ENCODE measurements around the gene ADAMTS17.
A peak's percentile ranks its signal among the peaks of the same experiment; 100 is the strongest.
"Not testable (repeated sequence)": the region's sequence is repeated elsewhere in the genome, so short reads cannot be mapped to it uniquely, and the experiment has no call there.

ADAMTS17 gene

DNA sequence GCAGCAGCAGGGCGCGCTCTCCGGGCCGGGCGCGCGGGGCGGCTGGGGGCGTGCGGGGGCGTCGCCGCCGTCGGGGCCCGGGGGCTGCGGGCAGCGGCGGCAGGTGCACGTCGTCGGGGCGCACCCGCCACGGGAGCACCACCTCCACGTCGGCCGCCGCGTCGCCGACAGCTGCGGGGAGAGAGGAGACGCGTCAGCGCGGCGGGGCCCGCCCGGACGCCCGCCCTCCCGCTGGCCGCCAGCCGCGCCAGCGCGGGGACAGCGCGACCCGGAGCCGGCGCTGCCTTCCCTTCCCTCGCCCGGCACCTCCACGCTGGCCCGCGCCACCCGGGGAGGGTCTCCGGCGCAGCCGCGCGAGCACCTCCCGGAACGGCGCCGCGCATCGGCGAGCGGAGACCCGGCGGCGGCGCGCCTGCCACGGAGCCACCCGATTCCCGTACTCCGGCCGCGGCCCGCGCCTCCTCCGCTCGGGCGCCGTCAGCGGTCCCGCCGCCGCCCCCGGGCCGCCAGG, 481 bp downstream of the ADAMTS17 start:
- H3K4me1 ChIP-seq (ENCODE audit: insufficient read depth, low read length), result peaks cover 22% of the 10 kb centered on the region
- H2AFZ ChIP-seq (ENCODE audit: low read depth, low read length), result no peak overlapping the region
- H4K20me1 ChIP-seq (ENCODE audit: insufficient read depth, low read length), result no peaks in the 10 kb centered on the region
- H3K9ac ChIP-seq (ENCODE audit: low read depth, low read length), result no peak overlapping the region
- no peaks in the 10 kb centered on the region for H3K27me3 ChIP-seq (ENCODE audit: insufficient read depth, low read length, poor library complexity)
- peaks cover 26% of the 10 kb centered on the region for H3K79me2 ChIP-seq (ENCODE audit: insufficient read depth, low read length)
- no peak overlapping the region for H3K4me3 ChIP-seq (ENCODE audit: low read depth in 1 of 2, low read length in 2 of 2)
- TF ChIP-seq, protein P1, sequence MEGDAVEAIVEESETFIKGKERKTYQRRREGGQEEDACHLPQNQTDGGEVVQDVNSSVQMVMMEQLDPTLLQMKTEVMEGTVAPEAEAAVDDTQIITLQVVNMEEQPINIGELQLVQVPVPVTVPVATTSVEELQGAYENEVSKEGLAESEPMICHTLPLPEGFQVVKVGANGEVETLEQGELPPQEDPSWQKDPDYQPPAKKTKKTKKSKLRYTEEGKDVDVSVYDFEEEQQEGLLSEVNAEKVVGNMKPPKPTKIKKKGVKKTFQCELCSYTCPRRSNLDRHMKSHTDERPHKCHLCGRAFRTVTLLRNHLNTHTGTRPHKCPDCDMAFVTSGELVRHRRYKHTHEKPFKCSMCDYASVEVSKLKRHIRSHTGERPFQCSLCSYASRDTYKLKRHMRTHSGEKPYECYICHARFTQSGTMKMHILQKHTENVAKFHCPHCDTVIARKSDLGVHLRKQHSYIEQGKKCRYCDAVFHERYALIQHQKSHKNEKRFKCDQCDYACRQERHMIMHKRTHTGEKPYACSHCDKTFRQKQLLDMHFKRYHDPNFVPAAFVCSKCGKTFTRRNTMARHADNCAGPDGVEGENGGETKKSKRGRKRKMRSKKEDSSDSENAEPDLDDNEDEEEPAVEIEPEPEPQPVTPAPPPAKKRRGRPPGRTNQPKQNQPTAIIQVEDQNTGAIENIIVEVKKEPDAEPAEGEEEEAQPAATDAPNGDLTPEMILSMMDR (IDR thresholded peaks at IDR 0.05; ENCODE audit: borderline replicate concordance, extremely low read depth, low read length, poor library complexity, severe bottlenecking), result no peak
- no peak for TF ChIP-seq EZH2 (IDR thresholded peaks at IDR 0.05; ENCODE audit: borderline replicate concordance, low read depth, low read length, severe bottlenecking)
- H3K36me3 ChIP-seq (ENCODE audit: insufficient read depth, low read length), result peaks cover 6% of the 10 kb centered on the region
- H3K9me3 ChIP-seq (ENCODE audit: insufficient read depth, low read length, severe bottlenecking), result no peaks in the 10 kb centered on the region
- no peak overlapping the region for H3K27ac ChIP-seq (ENCODE audit: low read length)
- H3K4me2 ChIP-seq (ENCODE audit: insufficient read depth, low read length), result no peak overlapping the region
- DNase-seq (no peak), ATAC-seq (ENCODE audit: insufficient read depth, low read depth) (no peak)

DNA sequence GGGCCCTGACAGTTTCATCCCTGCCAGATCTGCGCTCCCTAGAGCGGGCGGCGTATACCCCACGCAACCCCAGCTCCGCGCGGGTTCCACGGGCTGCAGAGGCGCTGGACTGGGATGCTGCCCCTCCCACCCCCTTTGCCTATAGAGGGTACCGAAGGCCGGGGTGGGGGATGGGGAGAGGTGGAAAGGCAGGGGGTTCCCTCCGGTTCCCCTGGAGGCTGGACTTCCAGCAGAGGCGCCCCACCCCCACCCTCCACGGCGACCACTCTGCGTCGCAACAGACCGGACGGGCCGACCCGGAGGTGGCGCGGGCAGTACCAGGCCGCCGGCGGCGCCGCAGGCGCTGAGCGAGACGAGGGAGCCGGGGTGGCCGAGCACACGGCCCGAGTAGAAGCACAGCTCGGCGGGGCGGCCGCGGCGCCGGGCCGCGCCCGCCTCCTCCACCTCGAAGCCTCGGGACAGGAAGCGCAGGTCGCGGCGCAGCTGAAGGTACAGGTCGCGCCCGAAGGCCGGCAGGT, 995 bp downstream of the ADAMTS17 start:
- Histone ChIP-seq H4K20me1 (ENCODE audit: insufficient read depth, low read length) (no peaks in the 10 kb centered on the region), H3K36me3 (ENCODE audit: insufficient read depth, low read length) (peaks cover 6% of the 10 kb centered on the region), H3K79me2 (ENCODE audit: insufficient read depth, low read length) (peaks cover 31% of the 10 kb centered on the region), H3K4me1 (ENCODE audit: insufficient read depth, low read length) (peaks cover 28% of the 10 kb centered on the region), H3K4me3 (ENCODE audit: low read depth in 1 of 2, low read length in 2 of 2) (no peak overlapping the region), H3K9ac (ENCODE audit: low read depth, low read length) (no peak overlapping the region), H3K9me3 (ENCODE audit: insufficient read depth, low read length, severe bottlenecking) (no peaks in the 10 kb centered on the region), H3K27ac (ENCODE audit: low read length) (no peak overlapping the region), H3K4me2 (ENCODE audit: insufficient read depth, low read length) (no peak overlapping the region), H3K27me3 (ENCODE audit: insufficient read depth, low read length, poor library complexity) (no peaks in the 10 kb centered on the region), H2AFZ (ENCODE audit: low read depth, low read length) (no peak overlapping the region)
- DNase-seq (no peak), ATAC-seq (ENCODE audit: insufficient read depth, low read depth) (no peak)
- TF ChIP-seq, protein P1 (IDR thresholded peaks at IDR 0.05; ENCODE audit: borderline replicate concordance, extremely low read depth, low read length, poor library complexity, severe bottlenecking), result no peak
- no peak for TF ChIP-seq EZH2 (IDR thresholded peaks at IDR 0.05; ENCODE audit: borderline replicate concordance, low read depth, low read length, severe bottlenecking)

DNA sequence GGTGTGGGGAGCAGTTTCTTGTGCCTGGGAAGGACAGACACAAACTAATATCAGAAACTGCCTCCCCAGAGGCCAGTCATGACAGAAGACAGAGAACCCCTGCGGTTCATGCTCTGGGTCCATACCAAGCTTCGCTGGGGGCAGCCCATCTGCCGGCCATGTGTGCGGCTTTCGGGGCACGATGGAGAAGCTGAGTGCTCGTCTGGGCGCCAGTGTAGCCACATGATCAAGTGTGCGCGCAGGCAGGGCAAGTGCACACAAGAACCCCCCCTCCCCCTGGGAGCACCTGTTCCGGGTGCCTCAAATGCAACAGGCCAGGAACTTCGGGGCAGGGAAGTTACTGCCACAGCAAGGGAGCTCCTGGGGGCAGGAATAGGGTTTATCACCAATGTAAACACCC, 1.8 kb downstream of the ADAMTS17 start:
- H2AFZ ChIP-seq (ENCODE audit: low read depth, low read length), result no peak overlapping the region
- DNase-seq (no peak), ATAC-seq (ENCODE audit: insufficient read depth, low read depth) (no peak)
- H3K9ac ChIP-seq (ENCODE audit: low read depth, low read length), result no peak overlapping the region
- peaks cover 39% of the 10 kb centered on the region for H3K79me2 ChIP-seq (ENCODE audit: insufficient read depth, low read length)
- no peaks in the 10 kb centered on the region for H3K27me3 ChIP-seq (ENCODE audit: insufficient read depth, low read length, poor library complexity)
- TF ChIP-seq EZH2 (IDR thresholded peaks at IDR 0.05; ENCODE audit: borderline replicate concordance, low read depth, low read length, severe bottlenecking), result no peak
- TF ChIP-seq, protein P1 (IDR thresholded peaks at IDR 0.05; ENCODE audit: borderline replicate concordance, extremely low read depth, low read length, poor library complexity, severe bottlenecking), result no peak
- no peak overlapping the region for H3K4me2 ChIP-seq (ENCODE audit: insufficient read depth, low read length)
- no peaks in the 10 kb centered on the region for H4K20me1 ChIP-seq (ENCODE audit: insufficient read depth, low read length)
- H3K36me3 ChIP-seq (ENCODE audit: insufficient read depth, low read length), result peaks cover 6% of the 10 kb centered on the region
- peaks cover 35% of the 10 kb centered on the region for H3K4me1 ChIP-seq (ENCODE audit: insufficient read depth, low read length)
- H3K9me3 ChIP-seq (ENCODE audit: insufficient read depth, low read length, severe bottlenecking), result no peaks in the 10 kb centered on the region
- peak overlapping the region; percentile 21; the same call in 1 of the 2 replicates for H3K27ac ChIP-seq (ENCODE audit: low read length)
- H3K4me3 ChIP-seq (ENCODE audit: low read depth in 1 of 2, low read length in 2 of 2), result no peak overlapping the region

DNA sequence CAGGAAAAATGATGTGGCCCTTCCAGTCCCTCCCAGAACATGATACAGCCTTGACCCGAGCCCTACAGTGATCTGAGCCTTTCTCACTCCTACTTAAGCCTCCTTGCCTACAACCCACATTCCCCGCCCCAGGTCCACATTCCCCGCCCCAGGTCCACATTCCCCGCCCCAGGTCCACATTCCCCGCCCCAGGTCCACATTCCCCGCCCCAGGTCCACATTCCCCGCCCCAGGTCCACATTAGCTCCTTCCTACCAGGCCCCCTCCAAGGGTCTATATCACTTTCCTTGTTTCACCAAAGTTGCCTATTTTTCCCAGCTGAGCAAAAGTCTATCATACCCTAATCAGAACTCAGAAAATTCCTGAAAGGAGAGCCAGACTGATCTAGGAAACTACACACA, 2.3 kb downstream of the ADAMTS17 start:
- not testable (repeated sequence) for H4K20me1 ChIP-seq (ENCODE audit: insufficient read depth, low read length); H2AFZ ChIP-seq (ENCODE audit: low read depth, low read length); H3K9me3 ChIP-seq (ENCODE audit: insufficient read depth, low read length, severe bottlenecking); H3K36me3 ChIP-seq (ENCODE audit: insufficient read depth, low read length); H3K27me3 ChIP-seq (ENCODE audit: insufficient read depth, low read length, poor library complexity); ATAC-seq (ENCODE audit: insufficient read depth, low read depth); H3K27ac ChIP-seq (ENCODE audit: low read length); DNase-seq
- Histone ChIP-seq H3K9ac (ENCODE audit: low read depth, low read length) (peak overlapping the region; percentile 61; the same call in 1 of the 2 replicates), H3K4me3 (ENCODE audit: low read depth in 1 of 2, low read length in 2 of 2) (peak overlapping the region in 1 of 2 experiments; percentile 79; a peak in 1 of 4 replicates), H3K4me1 (ENCODE audit: insufficient read depth, low read length) (peaks cover 41% of the 10 kb centered on the region), H3K4me2 (ENCODE audit: insufficient read depth, low read length) (peak overlapping the region; percentile 87; the same call in 1 of the 2 replicates), H3K79me2 (ENCODE audit: insufficient read depth, low read length) (peaks cover 45% of the 10 kb centered on the region)
